Transverse colon (tissue), 3 donors: ENCODE measurements around the gene PTS.

Experiments used
- CTCF ChIP-seq, 5 experiments: fragments of 200-600 bp in 3 of 5; fragments of 450-650 bp in 2 of 5; sonication (generic) in 3 of 5; IDR thresholded peaks; 1 replicate in 2 of 5; 2 replicates in 3 of 5; pipeline ENCODE4 v1.5.1; 2016 to 2017; ENCODE audit warnings: antibody characterized with exemption in 5 of 5, inconsistent platforms in 3 of 5, mild to moderate bottlenecking in 2 of 5, moderate library complexity in 1 of 5
- POLR2A ChIP-seq: fragments of 450-650 bp; IDR thresholded peaks from one replicate; pipeline ENCODE4 v1.6.1; 2016; ENCODE audit warnings: antibody characterized with exemption, mild to moderate bottlenecking, moderate library complexity

DNA sequence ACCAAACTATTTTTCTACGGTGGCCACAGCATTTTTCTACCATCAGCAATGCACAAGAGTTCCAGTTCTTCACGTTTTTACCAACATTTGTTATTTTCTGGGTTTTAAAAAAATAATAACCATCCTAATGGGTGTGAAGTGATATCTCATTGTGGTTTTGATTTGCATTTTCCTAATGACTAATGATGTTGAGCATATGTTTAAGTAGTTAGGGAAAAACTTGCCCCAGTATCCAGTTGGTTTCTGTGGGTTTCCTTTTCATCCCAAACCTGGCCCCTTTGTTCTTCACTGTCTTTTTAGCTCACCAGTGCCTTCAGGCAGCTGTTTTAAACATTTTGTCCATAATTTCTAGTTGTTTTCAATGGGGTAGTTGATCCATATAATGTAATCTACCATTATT lies 14.7 kb upstream of the PTS start:
- no peak for TF ChIP-seq CTCF (IDR thresholded peaks at IDR 0.05)
- TF ChIP-seq POLR2A: no peak
